ENCODE measurements around the gene ENDOG. TPM values are rescaled to one million over a fixed set of nuclear protein-coding genes. Genes with fewer than 3 reads are reported as not detected.
"Not testable (repeated sequence)": the region's sequence is repeated elsewhere in the genome, so short reads cannot be mapped to it uniquely, and the experiment has no call there.

ENDOG gene
- total and polyA plus RNA-seq, 9 donors: 16.7 to 27.8 (median 21.8) TPM

DNA sequence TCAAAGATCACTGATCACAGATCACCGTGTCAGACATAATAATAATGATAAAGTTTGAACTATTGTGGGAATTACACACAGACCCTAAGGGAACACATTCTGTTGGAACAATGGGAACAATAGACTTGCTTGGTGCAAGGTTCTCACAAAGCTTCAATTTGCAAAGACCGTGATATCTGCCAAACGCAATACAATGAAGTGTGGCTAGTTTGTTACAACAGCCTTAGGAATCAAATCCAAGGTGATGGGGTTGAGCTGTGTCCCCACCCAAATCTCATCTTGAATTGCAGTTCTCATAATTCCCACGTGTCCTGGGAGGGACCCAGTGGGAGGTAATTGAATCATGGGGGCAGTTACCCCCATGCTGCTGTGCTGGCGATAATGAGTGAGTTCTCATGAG lies 42.6 kb downstream of the ENDOG start:
- H3K36me3 ChIP-seq (ENCODE audit: control insufficient read depth, insufficient read depth, low read length): no peaks in the 10 kb centered on the region
- no peaks in the 10 kb centered on the region for H3K27me3 ChIP-seq (ENCODE audit: control insufficient read depth, insufficient read depth, low read length)
- no peak overlapping the region for H3K4me3 ChIP-seq (ENCODE audit: low read length)
- H3K9me3 ChIP-seq (replicated peaks; ENCODE audit: control insufficient read depth, low read depth, low read length): no peaks in the 10 kb centered on the region
- 85% methylated on average over 2 of the region's 5 CpGs for WGBS (ENCODE audit: insufficient coverage)
- DNase-seq: no peak
- peaks cover 3% of the 10 kb centered on the region for H3K4me1 ChIP-seq (ENCODE audit: control insufficient read depth, insufficient read depth, low read length)
- no peak overlapping the region for H3K27ac ChIP-seq (ENCODE audit: low read length)

GRCh38 chr9:128861501-128861900 lies 43.2 kb downstream of the ENDOG start:
- Histone ChIP-seq H3K36me3 (ENCODE audit: control insufficient read depth, insufficient read depth, low read length) (no peaks in the 10 kb centered on the region), H3K9me3 (replicated peaks; ENCODE audit: control insufficient read depth, low read depth, low read length) (no peaks in the 10 kb centered on the region), H3K27me3 (ENCODE audit: control insufficient read depth, insufficient read depth, low read length) (no peaks in the 10 kb centered on the region), H3K4me1 (ENCODE audit: control insufficient read depth, insufficient read depth, low read length) (peaks cover 3% of the 10 kb centered on the region), H3K27ac (ENCODE audit: low read length) (no peak overlapping the region), H3K4me3 (ENCODE audit: low read length) (no peak overlapping the region)
- DNase-seq: no peak
- WGBS (ENCODE audit: insufficient coverage): 82% methylated on average over 5 of the region's 6 CpGs

GRCh38 chr9:128862401-128862851 lies 44.1 kb downstream of the ENDOG start:
- no peak for DNase-seq
- Histone ChIP-seq H3K4me1 (ENCODE audit: control insufficient read depth, insufficient read depth, low read length) (peaks cover 3% of the 10 kb centered on the region), H3K9me3 (replicated peaks; ENCODE audit: control insufficient read depth, low read depth, low read length) (no peaks in the 10 kb centered on the region), H3K36me3 (ENCODE audit: control insufficient read depth, insufficient read depth, low read length) (no peaks in the 10 kb centered on the region), H3K27me3 (ENCODE audit: control insufficient read depth, insufficient read depth, low read length) (no peaks in the 10 kb centered on the region), H3K27ac (ENCODE audit: low read length) (no peak overlapping the region), H3K4me3 (ENCODE audit: low read length) (no peak overlapping the region)
- 88% methylated on average over 4 of the region's 6 CpGs for WGBS (ENCODE audit: insufficient coverage)

DNA sequence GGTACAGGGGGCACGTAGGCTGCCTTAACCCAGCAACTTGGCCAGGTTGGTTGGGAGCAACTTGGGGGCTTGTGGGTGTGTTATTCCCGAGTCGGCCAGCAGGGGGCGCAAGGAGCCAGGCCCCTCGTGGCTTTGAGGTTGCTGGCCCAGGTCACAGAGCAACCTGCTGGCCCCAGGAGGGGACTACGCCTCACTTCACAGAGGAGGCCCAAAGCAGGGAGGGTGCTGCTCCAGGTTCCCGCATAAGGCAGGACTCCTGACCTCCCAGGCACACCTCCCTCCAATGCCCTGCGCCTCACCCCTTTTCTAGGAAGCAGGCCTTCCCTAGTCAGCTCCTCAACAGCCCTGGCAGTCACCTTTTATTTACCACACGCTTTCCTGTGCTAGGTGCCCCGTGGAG lies 45.3 kb downstream of the ENDOG start:
- DNase-seq: peak; percentile 51
- peaks cover 3% of the 10 kb centered on the region for H3K4me1 ChIP-seq (ENCODE audit: control insufficient read depth, insufficient read depth, low read length)
- H3K4me3 ChIP-seq (ENCODE audit: low read length): no peak overlapping the region
- H3K27ac ChIP-seq (ENCODE audit: low read length): no peak overlapping the region
- H3K36me3 ChIP-seq (ENCODE audit: control insufficient read depth, insufficient read depth, low read length): no peaks in the 10 kb centered on the region
- H3K27me3 ChIP-seq (ENCODE audit: control insufficient read depth, insufficient read depth, low read length): no peaks in the 10 kb centered on the region
- 25% methylated on average over 9 of the region's 10 CpGs for WGBS (ENCODE audit: insufficient coverage)
- H3K9me3 ChIP-seq (replicated peaks; ENCODE audit: control insufficient read depth, low read depth, low read length): no peaks in the 10 kb centered on the region

- 80% methylated on average over 3 of the region's 7 CpGs for WGBS (ENCODE audit: insufficient coverage)
- no peaks in the 10 kb centered on the region for H3K9me3 ChIP-seq (replicated peaks; ENCODE audit: control insufficient read depth, low read depth, low read length)
- no peak overlapping the region for H3K4me3 ChIP-seq (ENCODE audit: low read length)
- no peak overlapping the region for H3K27ac ChIP-seq (ENCODE audit: low read length)
- no peaks in the 10 kb centered on the region for H3K27me3 ChIP-seq (ENCODE audit: control insufficient read depth, insufficient read depth, low read length)
- H3K4me1 ChIP-seq (ENCODE audit: control insufficient read depth, insufficient read depth, low read length): no peaks in the 10 kb centered on the region
- H3K36me3 ChIP-seq (ENCODE audit: control insufficient read depth, insufficient read depth, low read length): no peaks in the 10 kb centered on the region
- no peak for DNase-seq
Measured at GRCh38 chr9:128870128-128870940, 52.0 kb downstream of the ENDOG start.

- not testable (repeated sequence) for H3K4me3 ChIP-seq (ENCODE audit: low read length); DNase-seq; H3K27me3 ChIP-seq (ENCODE audit: control insufficient read depth, insufficient read depth, low read length); H3K36me3 ChIP-seq (ENCODE audit: control insufficient read depth, insufficient read depth, low read length); H3K27ac ChIP-seq (ENCODE audit: low read length); H3K9me3 ChIP-seq (replicated peaks; ENCODE audit: control insufficient read depth, low read depth, low read length); H3K4me1 ChIP-seq (ENCODE audit: control insufficient read depth, insufficient read depth, low read length)
- no CpG with 5 or more reads among the region's 7 CpGs for WGBS (ENCODE audit: insufficient coverage)
Measured at GRCh38 chr9:128870941-128871265, 52.6 kb downstream of the ENDOG start.

Other genes with a start within 250 kb of the ENDOG start
- 40.8 TPM for gene DYNC2I2, start 161.7 kb upstream of the ENDOG start, total RNA-seq
- gene DYNC2I2, start 161.7 kb upstream of the ENDOG start, polyA plus RNA-seq (ENCODE audit: insufficient read depth in 1 of 8, insufficient read length in 8 of 8, low replicate concordance in 1 of 8): 10 to 100 TPM; 43.3 to 60.5 (median 50.8) TPM
- gene SET, start 129.3 kb upstream of the ENDOG start, total RNA-seq: 385 TPM
- 100 to 1,000 TPM; 288 to 388 (median 333) TPM for gene SET, start 129.3 kb upstream of the ENDOG start, polyA plus RNA-seq (ENCODE audit: insufficient read depth in 1 of 8, insufficient read length in 8 of 8, low replicate concordance in 1 of 8)
- 2.9 TPM for gene PKN3, start 116.0 kb upstream of the ENDOG start, total RNA-seq
- gene PKN3, start 116.0 kb upstream of the ENDOG start, polyA plus RNA-seq (ENCODE audit: insufficient read depth in 1 of 8, insufficient read length in 8 of 8, low replicate concordance in 1 of 8): 10 to 100 TPM in 1 of 8 donors, 1 to 10 TPM in 7; 7.1 to 11.0 (median 8.6) TPM
- 5.7 TPM for gene ZDHHC12, start 94.4 kb upstream of the ENDOG start, total RNA-seq
- gene ZDHHC12, start 94.4 kb upstream of the ENDOG start, polyA plus RNA-seq (ENCODE audit: insufficient read depth in 1 of 8, insufficient read length in 8 of 8, low replicate concordance in 1 of 8): 10 to 100 TPM in 1 of 8 donors, 1 to 10 TPM in 7; 5.9 to 10.7 (median 6.8) TPM
- gene ZER1, start 46.6 kb upstream of the ENDOG start, total RNA-seq: 14.2 TPM
- 10 to 100 TPM; 27.8 to 42.6 (median 34.2) TPM for gene ZER1, start 46.6 kb upstream of the ENDOG start, polyA plus RNA-seq (ENCODE audit: insufficient read depth in 1 of 8, insufficient read length in 8 of 8, low replicate concordance in 1 of 8)
- 12.0 TPM for gene TBC1D13, start 31.2 kb upstream of the ENDOG start, total RNA-seq
- gene TBC1D13, start 31.2 kb upstream of the ENDOG start, polyA plus RNA-seq (ENCODE audit: insufficient read depth in 1 of 8, insufficient read length in 8 of 8, low replicate concordance in 1 of 8): 10 to 100 TPM; 35.0 to 59.4 (median 38.9) TPM
- 18.5 TPM for gene SPOUT1, start 11.3 kb downstream of the ENDOG start, total RNA-seq
- gene SPOUT1, start 11.3 kb downstream of the ENDOG start, polyA plus RNA-seq (ENCODE audit: insufficient read depth in 1 of 8, insufficient read length in 8 of 8, low replicate concordance in 1 of 8): 10 to 100 TPM; 21.0 to 33.2 (median 26.6) TPM
- 4.7 TPM for gene KYAT1, start 63.5 kb downstream of the ENDOG start, total RNA-seq
- gene KYAT1, start 63.5 kb downstream of the ENDOG start, polyA plus RNA-seq (ENCODE audit: insufficient read depth in 1 of 8, insufficient read length in 8 of 8, low replicate concordance in 1 of 8): 1 to 10 TPM; 4.2 to 8.8 (median 5.8) TPM
- 10.6 TPM for gene LRRC8A, start 63.6 kb downstream of the ENDOG start, total RNA-seq
- 10 to 100 TPM; 15.7 to 29.1 (median 21.7) TPM for gene LRRC8A, start 63.6 kb downstream of the ENDOG start, polyA plus RNA-seq (ENCODE audit: insufficient read depth in 1 of 8, insufficient read length in 8 of 8, low replicate concordance in 1 of 8)
- 23.9 TPM for gene PHYHD1, start 102.5 kb downstream of the ENDOG start, total RNA-seq
- 10 to 100 TPM; 30.6 to 47.6 (median 39.0) TPM for gene PHYHD1, start 102.5 kb downstream of the ENDOG start, polyA plus RNA-seq (ENCODE audit: insufficient read depth in 1 of 8, insufficient read length in 8 of 8, low replicate concordance in 1 of 8)
- gene DOLK, start 129.1 kb downstream of the ENDOG start, total RNA-seq: 8.0 TPM
- 10 to 100 TPM in 2 of 8 donors, 1 to 10 TPM in 6; 7.9 to 11.6 (median 9.3) TPM for gene DOLK, start 129.1 kb downstream of the ENDOG start, polyA plus RNA-seq (ENCODE audit: insufficient read depth in 1 of 8, insufficient read length in 8 of 8, low replicate concordance in 1 of 8)
- gene NUP188, start 129.2 kb downstream of the ENDOG start, total RNA-seq: 21.7 TPM
- gene NUP188, start 129.2 kb downstream of the ENDOG start, polyA plus RNA-seq (ENCODE audit: insufficient read depth in 1 of 8, insufficient read length in 8 of 8, low replicate concordance in 1 of 8): 10 to 100 TPM; 28.0 to 41.5 (median 34.3) TPM
- gene SH3GLB2, start 209.8 kb downstream of the ENDOG start, total RNA-seq: 59.4 TPM
- gene SH3GLB2, start 209.8 kb downstream of the ENDOG start, polyA plus RNA-seq (ENCODE audit: insufficient read depth in 1 of 8, insufficient read length in 8 of 8, low replicate concordance in 1 of 8): 10 to 100 TPM; 45.4 to 80.6 (median 65.8) TPM
- 14.7 TPM for gene MIGA2, start 218.1 kb downstream of the ENDOG start, total RNA-seq
- gene MIGA2, start 218.1 kb downstream of the ENDOG start, polyA plus RNA-seq (ENCODE audit: insufficient read depth in 1 of 8, insufficient read length in 8 of 8, low replicate concordance in 1 of 8): 10 to 100 TPM; 12.4 to 18.2 (median 15.5) TPM